Measurements from ENCODE around the gene BCKDHA. TPM values are rescaled to one million over a fixed set of nuclear protein-coding genes. Genes with fewer than 3 reads are reported as not detected.

BCKDHA gene
- polyA plus RNA-seq, 1 donor (not counting 4 experiments of a cell fraction or from before 2014, with no cell fraction given), result 7.5 TPM

GRCh38 chr19:41372501-41372900 lies 25.1 kb upstream of the BCKDHA start:
- no peaks in the 10 kb centered on the region for H3K9me3 ChIP-seq (ENCODE audit: control insufficient read depth, low read depth, low read length)
- peaks cover 2% of the 10 kb centered on the region for H3K79me2 ChIP-seq (ENCODE audit: control insufficient read depth, insufficient read depth, low read length)
- FAIRE-seq (no peak), DNase-seq (ENCODE audit: low read depth, low spot score) (no peak)
- no peak for TF ChIP-seq CTCF (optimal IDR thresholded peaks at IDR 0.05 in 1 of 3, IDR thresholded peaks at IDR 0.05 in 1 of 3, conservative IDR thresholded peaks at IDR 0.05 in 1 of 3; ENCODE audit: extremely low read depth in 1 of 3, insufficient read depth in 2 of 3, low read length in 3 of 3)
- TF ChIP-seq EZH2 (IDR thresholded peaks at IDR 0.05; ENCODE audit: low read length), result no peak
- no peak overlapping the region for H3K4me3 ChIP-seq (ENCODE audit: control insufficient read depth in 2 of 3, extremely low read depth in 1 of 3, insufficient read depth in 2 of 3, low read depth in 1 of 3, low read length in 3 of 3)
- dilution Hi-C loops (cut with MboI; ENCODE audit: extremely low pct_ligation_motif_present, low sequenced_read_pairs), result no loop called here
- H3K9me1 ChIP-seq (ENCODE audit: control insufficient read depth, extremely low read depth, insufficient read depth, low read length), result no peaks in the 10 kb centered on the region
- no peak overlapping the region for H3K4me2 ChIP-seq (ENCODE audit: control insufficient read depth, extremely low read depth, insufficient read depth, low read depth, low read length)
- no peaks in the 10 kb centered on the region for H3K27me3 ChIP-seq (ENCODE audit: control insufficient read depth, extremely low read depth, insufficient read depth, low read length)
- no peak overlapping the region for H2AFZ ChIP-seq (ENCODE audit: control insufficient read depth, low read length)
- H4K20me1 ChIP-seq (ENCODE audit: control insufficient read depth, extremely low read depth, insufficient read depth, low read length), result no peaks in the 10 kb centered on the region
- no peaks in the 10 kb centered on the region for H3K36me3 ChIP-seq (ENCODE audit: control insufficient read depth in 2 of 2, extremely low read depth in 1 of 2, insufficient read depth in 2 of 2, low read length in 2 of 2)
- peaks cover 21% of the 10 kb centered on the region for H3K4me1 ChIP-seq (ENCODE audit: control insufficient read depth, extremely low read depth, insufficient read depth, low read length)
- H3K9ac ChIP-seq (ENCODE audit: control insufficient read depth, extremely low read depth, insufficient read depth, low read length), result no peak overlapping the region
- H3K27ac ChIP-seq (ENCODE audit: control insufficient read depth, insufficient read depth, low read length), result no peak overlapping the region

GRCh38 chr19:41373993-41374392 lies 23.6 kb upstream of the BCKDHA start:
- FAIRE-seq (no peak), DNase-seq (ENCODE audit: low read depth, low spot score) (no peak)
- TF ChIP-seq EZH2 (IDR thresholded peaks at IDR 0.05; ENCODE audit: low read length) (no peak), CTCF (optimal IDR thresholded peaks at IDR 0.05 in 1 of 3, IDR thresholded peaks at IDR 0.05 in 1 of 3, conservative IDR thresholded peaks at IDR 0.05 in 1 of 3; ENCODE audit: extremely low read depth in 1 of 3, insufficient read depth in 2 of 3, low read length in 3 of 3) (no peak)
- H2AFZ ChIP-seq (ENCODE audit: control insufficient read depth, low read length), result no peak overlapping the region
- no peak overlapping the region for H3K27ac ChIP-seq (ENCODE audit: control insufficient read depth, insufficient read depth, low read length)
- H3K79me2 ChIP-seq (ENCODE audit: control insufficient read depth, insufficient read depth, low read length), result peaks cover 2% of the 10 kb centered on the region
- H4K20me1 ChIP-seq (ENCODE audit: control insufficient read depth, extremely low read depth, insufficient read depth, low read length), result no peaks in the 10 kb centered on the region
- H3K4me1 ChIP-seq (ENCODE audit: control insufficient read depth, extremely low read depth, insufficient read depth, low read length), result peaks cover 17% of the 10 kb centered on the region
- peaks cover 0 to 2% of the 10 kb centered on the region in 2 experiments for H3K36me3 ChIP-seq (ENCODE audit: control insufficient read depth in 2 of 2, extremely low read depth in 1 of 2, insufficient read depth in 2 of 2, low read length in 2 of 2)
- H3K9me3 ChIP-seq (ENCODE audit: control insufficient read depth, low read depth, low read length), result no peaks in the 10 kb centered on the region
- no peak overlapping the region for H3K4me3 ChIP-seq (ENCODE audit: control insufficient read depth in 2 of 3, extremely low read depth in 1 of 3, insufficient read depth in 2 of 3, low read depth in 1 of 3, low read length in 3 of 3)
- no peak overlapping the region for H3K4me2 ChIP-seq (ENCODE audit: control insufficient read depth, extremely low read depth, insufficient read depth, low read depth, low read length)
- no peaks in the 10 kb centered on the region for H3K9me1 ChIP-seq (ENCODE audit: control insufficient read depth, extremely low read depth, insufficient read depth, low read length)
- H3K27me3 ChIP-seq (ENCODE audit: control insufficient read depth, extremely low read depth, insufficient read depth, low read length), result no peaks in the 10 kb centered on the region
- dilution Hi-C loops (cut with MboI; ENCODE audit: extremely low pct_ligation_motif_present, low sequenced_read_pairs), result no loop called here
- H3K9ac ChIP-seq (ENCODE audit: control insufficient read depth, extremely low read depth, insufficient read depth, low read length), result no peak overlapping the region

All from keratinocyte (primary cell).